CD4-positive, alpha-beta T cell (primary cell): ENCODE data around the gene TSHZ2. TPM values are rescaled to one million over a fixed set of nuclear protein-coding genes. Genes with fewer than 3 reads are reported as not detected.

ENCODE experiments used
- ATAC-seq: fragments of 200-7000 bp; cut with Tn5 transposase; one replicate; pipeline ENCODE4 v1.10.0; 2022; ENCODE audit warnings: mild to moderate bottlenecking; ENCODE audit not compliant: poor library complexity
- CTCF ChIA-PET: fragments of 350-600 bp; sonication (Branson Sonifier 250); formaldehyde crosslinking; loops from one replicate; lab custom pipeline; 2021; ENCODE audit warnings: antibody characterized with exemption, inconsistent platforms; lab: Charles Lee
- POLR2A ChIA-PET: fragments of 350-600 bp; sonication (Branson Sonifier 250); formaldehyde crosslinking; loops from one replicate; lab custom pipeline; 2021; ENCODE audit warnings: antibody characterized with exemption, inconsistent platforms; lab: Charles Lee
- DNase-seq, 14 experiments: peaks; one replicate each; pipeline ENCODE4 v3.0.0-alpha.2; 2013 to 2020; ENCODE audit warnings: mixed read lengths in 2 of 14
- H3K27ac ChIP-seq, 2 donors: one replicate each; pipeline versions ENCODE4 v1.5.1 to v1.7.0; 2013; ENCODE audit warnings: low read length in 2 of 2, low read depth in 1 of 2, mild to moderate bottlenecking in 1 of 2
- H3K27me3 ChIP-seq, 2 experiments: 1 replicate in 1 of 2; 2 replicates in 1 of 2; pipeline versions ENCODE4 v1.6.1 to v1.7.0; 2013; ENCODE audit warnings: low read length in 2 of 2, control low read depth in 1 of 2, mild to moderate bottlenecking in 1 of 2, moderate library complexity in 1 of 2; ENCODE audit not compliant: insufficient read depth in 2 of 2, control insufficient read depth in 1 of 2
- H3K36me3 ChIP-seq: one replicate; pipeline ENCODE4 v1.6.1; 2013; ENCODE audit warnings: low read length, control low read depth; ENCODE audit not compliant: insufficient read depth
- H3K4me1 ChIP-seq: one replicate; pipeline ENCODE4 v1.6.1; 2013; ENCODE audit warnings: low read length, control low read depth; ENCODE audit not compliant: insufficient read depth
- H3K4me3 ChIP-seq: one replicate; pipeline ENCODE4 v1.5.1; 2013; ENCODE audit warnings: mild to moderate bottlenecking, low read length, moderate library complexity
- H3K9me3 ChIP-seq, 2 experiments: 1 replicate in 1 of 2; 2 replicates in 1 of 2; pipeline versions ENCODE4 v1.6.1 to v1.7.0; 2013; ENCODE audit warnings: low read length in 2 of 2, mild to moderate bottlenecking in 2 of 2, control low read depth in 1 of 2, moderate library complexity in 1 of 2; ENCODE audit not compliant: control insufficient read depth in 1 of 2, insufficient read depth in 1 of 2
- H3K27ac Mint-ChIP-seq: one replicate; pipeline ENCODE4 v1.8.0; 2020; ENCODE audit warnings: mixed read lengths
- H3K27me3 Mint-ChIP-seq: one replicate; pipeline ENCODE4 v1.8.0; 2021; ENCODE audit warnings: mixed read lengths
- H3K36me3 Mint-ChIP-seq: one replicate; pipeline ENCODE4 v1.8.0; 2021; ENCODE audit warnings: low read depth, mixed read lengths
- H3K4me1 Mint-ChIP-seq: one replicate; pipeline ENCODE4 v1.8.0; 2021; ENCODE audit warnings: low read depth, mixed read lengths
- H3K4me3 Mint-ChIP-seq: one replicate; pipeline ENCODE4 v1.8.0; 2020; ENCODE audit warnings: mild to moderate bottlenecking, mixed read lengths
- H3K9me3 Mint-ChIP-seq: one replicate; pipeline ENCODE4 v1.8.0; 2020; ENCODE audit warnings: mixed read lengths
- CTCF ChIP-seq: fragments of 200-600 bp; IDR thresholded peaks from one replicate; pipeline ENCODE4 v1.8.0; 2022; ENCODE audit warnings: antibody characterized with exemption, mild to moderate bottlenecking
- intact Hi-C, 2 experiments: fragments of 100-400 bp; cut with DNase I in 1 of 2; cut with micrococcal nuclease in 1 of 2; formaldehyde crosslinking; loops; one replicate each; pipeline versions ENCODE4 v1.15.1 to v1.9.0; 2023 to 2025; cut with DNase I, micrococcal nuclease
- total RNA-seq, 174 experiments: library from RNA in 2 of 174; stranded (reverse) in 2 of 174; gene quantifications; one replicate each; pipeline ENCODE4 v1.2.3 and lab custom pipeline; 2021 to 2026

The TSHZ2 gene
- total RNA-seq, 2 experiments from 2014 or later: 26.1 to 27.4 TPM

- H3K4me3 Mint-ChIP-seq: no peak overlapping the region
- peaks cover 16% of the 10 kb centered on the region for H3K36me3 Mint-ChIP-seq
- H3K4me1 ChIP-seq: no peaks in the 10 kb centered on the region
- H3K9me3 Mint-ChIP-seq: no peaks in the 10 kb centered on the region
- TF ChIP-seq CTCF: no peak
- H3K4me1 Mint-ChIP-seq: no peaks in the 10 kb centered on the region
- H3K27me3 ChIP-seq: no peaks in the 10 kb centered on the region
- H3K27ac Mint-ChIP-seq: no peak overlapping the region
- H3K4me3 ChIP-seq: no peak overlapping the region
- ATAC-seq (no peak), DNase-seq (no peak)
- H3K36me3 ChIP-seq: no peaks in the 10 kb centered on the region
- no peaks in the 10 kb centered on the region for H3K9me3 ChIP-seq
- ChIA-PET CTCF (no interaction called here), POLR2A (no interaction called here)
- H3K27ac ChIP-seq: no peak overlapping the region
- no peaks in the 10 kb centered on the region for H3K27me3 Mint-ChIP-seq
- intact Hi-C loops: no loop called here
Measured at GRCh38 chr20:53488775-53489272, 516.7 kb downstream of the TSHZ2 start.

GRCh38 chr20:53489528-53489927, 517.4 kb downstream of the TSHZ2 start:
- H3K27me3 ChIP-seq: no peaks in the 10 kb centered on the region

GRCh38 chr20:53490620-53491019, 518.5 kb downstream of the TSHZ2 start:
- H3K4me3 ChIP-seq: no peak overlapping the region
- ChIA-PET CTCF (no interaction called here), POLR2A (no interaction called here)
- no peaks in the 10 kb centered on the region for H3K9me3 Mint-ChIP-seq
- no peak for TF ChIP-seq CTCF
- H3K4me1 Mint-ChIP-seq: no peaks in the 10 kb centered on the region
- DNase-seq (no peak), ATAC-seq (no peak)
- H3K27ac Mint-ChIP-seq: no peak overlapping the region
- H3K4me1 ChIP-seq: no peaks in the 10 kb centered on the region
- H3K27me3 Mint-ChIP-seq: no peaks in the 10 kb centered on the region
- no peak overlapping the region for H3K27ac ChIP-seq
- no peaks in the 10 kb centered on the region for H3K36me3 ChIP-seq
- intact Hi-C loops: no loop called here
- no peak overlapping the region for H3K4me3 Mint-ChIP-seq
- H3K27me3 ChIP-seq: no peaks in the 10 kb centered on the region
- H3K9me3 ChIP-seq: no peaks in the 10 kb centered on the region
- peaks cover 16% of the 10 kb centered on the region for H3K36me3 Mint-ChIP-seq

More at GRCh38 chr20:53489528-53489927, 517.4 kb downstream of the TSHZ2 start:
- Histone ChIP-seq H3K36me3 (no peaks in the 10 kb centered on the region), H3K4me1 (no peaks in the 10 kb centered on the region), H3K4me3 (no peak overlapping the region), H3K9me3 (no peaks in the 10 kb centered on the region), H3K27ac (no peak overlapping the region)
- H3K27ac Mint-ChIP-seq: no peak overlapping the region
- no peak overlapping the region for H3K4me3 Mint-ChIP-seq
- H3K27me3 Mint-ChIP-seq: no peaks in the 10 kb centered on the region
- H3K4me1 Mint-ChIP-seq: no peaks in the 10 kb centered on the region
- ChIA-PET POLR2A (no interaction called here), CTCF (no interaction called here)
- no peaks in the 10 kb centered on the region for H3K9me3 Mint-ChIP-seq
- ATAC-seq (no peak), DNase-seq (no peak)
- no peak for TF ChIP-seq CTCF
- intact Hi-C loops: no loop called here
- peaks cover 16% of the 10 kb centered on the region for H3K36me3 Mint-ChIP-seq
